Upper lobe of right lung (tissue), 1 donor: ENCODE measurements around the gene TGM1. TPM values are rescaled to one million over a fixed set of nuclear protein-coding genes. Genes with fewer than 3 reads are reported as not detected.

Experiments used
- ATAC-seq: fragments of 200-7000 bp; cut with Tn5 transposase; one replicate; pipeline ENCODE4 v1.9.1; 2020; ENCODE audit warnings: mild to moderate bottlenecking, moderate library complexity
- DNase-seq: peaks from one replicate; pipeline ENCODE4 v3.0.0-alpha.2; 2020
- H3K27ac ChIP-seq: fragments of 200-600 bp; one replicate; pipeline ENCODE4 v1.8.0; 2022
- H3K27me3 ChIP-seq: fragments of 200-600 bp; one replicate; pipeline ENCODE4 v1.8.0; 2022; ENCODE audit warnings: mild to moderate bottlenecking
- H3K36me3 ChIP-seq: fragments of 200-600 bp; one replicate; pipeline ENCODE4 v1.8.0; 2022
- H3K4me1 ChIP-seq: fragments of 200-600 bp; one replicate; pipeline ENCODE4 v1.8.0; 2022
- H3K4me3 ChIP-seq: fragments of 200-600 bp; one replicate; pipeline ENCODE4 v1.8.0; 2022; ENCODE audit warnings: mild to moderate bottlenecking
- H3K9me3 ChIP-seq: fragments of 200-600 bp; one replicate; pipeline ENCODE4 v1.8.0; 2022
- intact Hi-C: fragments of 100-400 bp; cut with DNase I; formaldehyde crosslinking; loops from one replicate; pipeline ENCODE4 v1.11.0; 2022
- total RNA-seq: library from RNA; stranded (reverse); fragmentation: NEBNext Ultra II Directional; extraction: Animal tissue kit (Norgen Biotek cat#: 25700); gene quantifications from one replicate; pipeline ENCODE4 v1.2.1, GENCODE V29; 2021
- TF ChIP-seq, protein P1 (sequence below): fragments of 200-600 bp; IDR thresholded peaks from one replicate; pipeline ENCODE4 v1.8.0; 2022; ENCODE audit warnings: antibody characterized with exemption
- donor health status: DM: no; HTN: yes; CAD: no; lungs with severe emphysema.

The TGM1 gene
- total RNA-seq, 1 donor from 2014 or later: 12.3 TPM

DNA sequence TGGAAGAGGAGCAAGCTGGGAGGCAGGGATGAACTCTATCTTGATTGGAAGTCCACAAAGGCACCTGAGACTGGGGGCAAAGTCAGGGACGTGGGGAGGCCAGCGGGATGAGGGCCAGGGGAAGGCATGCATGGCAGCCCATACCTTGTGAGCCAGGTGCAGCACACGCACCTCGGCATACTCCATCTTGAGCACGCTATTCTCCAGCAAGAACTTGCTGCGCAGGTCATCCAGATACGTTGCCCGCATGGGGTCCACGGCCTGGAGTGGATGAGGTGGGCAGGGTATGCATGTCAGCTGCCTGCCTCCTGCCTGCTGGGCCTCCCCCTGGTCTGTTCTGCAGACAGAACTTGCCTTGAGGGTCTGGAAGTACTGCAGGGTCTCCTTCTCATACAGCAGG lies 4.5 kb upstream of the TGM1 start:
- Histone ChIP-seq H3K27ac (no peak overlapping the region), H3K36me3 (peaks cover 40% of the 10 kb centered on the region), H3K4me3 (no peak overlapping the region), H3K4me1 (peaks cover 13% of the 10 kb centered on the region), H3K9me3 (no peaks in the 10 kb centered on the region), H3K27me3 (no peaks in the 10 kb centered on the region)
- ATAC-seq (no peak), DNase-seq (no peak)
- intact Hi-C loops: no loop called here
- TF ChIP-seq, protein P1, sequence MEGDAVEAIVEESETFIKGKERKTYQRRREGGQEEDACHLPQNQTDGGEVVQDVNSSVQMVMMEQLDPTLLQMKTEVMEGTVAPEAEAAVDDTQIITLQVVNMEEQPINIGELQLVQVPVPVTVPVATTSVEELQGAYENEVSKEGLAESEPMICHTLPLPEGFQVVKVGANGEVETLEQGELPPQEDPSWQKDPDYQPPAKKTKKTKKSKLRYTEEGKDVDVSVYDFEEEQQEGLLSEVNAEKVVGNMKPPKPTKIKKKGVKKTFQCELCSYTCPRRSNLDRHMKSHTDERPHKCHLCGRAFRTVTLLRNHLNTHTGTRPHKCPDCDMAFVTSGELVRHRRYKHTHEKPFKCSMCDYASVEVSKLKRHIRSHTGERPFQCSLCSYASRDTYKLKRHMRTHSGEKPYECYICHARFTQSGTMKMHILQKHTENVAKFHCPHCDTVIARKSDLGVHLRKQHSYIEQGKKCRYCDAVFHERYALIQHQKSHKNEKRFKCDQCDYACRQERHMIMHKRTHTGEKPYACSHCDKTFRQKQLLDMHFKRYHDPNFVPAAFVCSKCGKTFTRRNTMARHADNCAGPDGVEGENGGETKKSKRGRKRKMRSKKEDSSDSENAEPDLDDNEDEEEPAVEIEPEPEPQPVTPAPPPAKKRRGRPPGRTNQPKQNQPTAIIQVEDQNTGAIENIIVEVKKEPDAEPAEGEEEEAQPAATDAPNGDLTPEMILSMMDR: no peak

DNA sequence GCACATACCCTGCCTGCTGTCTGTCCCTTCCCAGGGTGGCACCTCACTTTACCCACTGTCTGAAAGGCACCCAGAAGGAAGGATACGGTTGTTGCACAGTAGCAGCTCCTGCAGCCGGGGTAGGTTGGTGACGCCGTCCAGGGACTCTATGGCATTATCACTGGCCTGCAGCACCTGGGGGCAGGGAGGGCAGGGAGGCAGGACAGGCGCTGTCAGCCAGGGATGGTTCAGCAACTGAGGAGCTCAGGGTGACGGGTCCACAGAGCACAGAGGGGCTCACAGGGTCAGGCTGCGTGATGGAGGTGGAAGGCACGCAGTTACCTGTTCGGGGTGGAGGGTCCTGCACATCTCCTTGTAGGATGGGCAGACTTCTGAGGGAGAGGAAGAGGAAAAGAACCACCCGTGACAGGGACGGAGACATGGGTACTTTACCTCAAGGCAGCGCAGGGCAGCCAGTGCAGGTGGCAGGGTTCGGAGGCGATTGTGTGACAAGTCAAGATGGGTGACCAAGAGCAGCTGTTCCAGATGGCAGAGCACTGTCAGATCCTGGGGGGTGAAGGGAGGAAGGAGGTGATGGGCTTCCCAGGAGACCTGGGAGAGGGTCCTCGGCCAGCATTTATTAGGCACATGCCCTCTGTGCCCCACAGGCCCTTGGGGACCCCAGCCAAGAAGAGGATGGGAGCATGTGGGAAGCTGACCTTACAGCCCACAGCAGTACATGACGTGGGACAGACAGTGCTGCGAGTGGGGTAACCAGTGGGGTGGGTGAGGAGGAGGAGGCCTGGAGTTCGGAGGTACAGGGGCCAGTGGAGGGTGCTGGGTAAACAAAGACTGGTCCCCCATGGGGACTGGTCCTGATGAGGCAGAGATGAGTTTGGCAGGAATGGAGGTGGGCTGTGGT lies 3.6 kb upstream of the TGM1 start:
- intact Hi-C loops: no loop called here
- Histone ChIP-seq H3K9me3 (no peaks in the 10 kb centered on the region), H3K4me3 (no peak overlapping the region), H3K27ac (no peak overlapping the region), H3K4me1 (peaks cover 4% of the 10 kb centered on the region), H3K27me3 (no peaks in the 10 kb centered on the region), H3K36me3 (peaks cover 40% of the 10 kb centered on the region)
- TF ChIP-seq, protein P1: no peak
- DNase-seq: no peak
- ATAC-seq: no peak

DNA sequence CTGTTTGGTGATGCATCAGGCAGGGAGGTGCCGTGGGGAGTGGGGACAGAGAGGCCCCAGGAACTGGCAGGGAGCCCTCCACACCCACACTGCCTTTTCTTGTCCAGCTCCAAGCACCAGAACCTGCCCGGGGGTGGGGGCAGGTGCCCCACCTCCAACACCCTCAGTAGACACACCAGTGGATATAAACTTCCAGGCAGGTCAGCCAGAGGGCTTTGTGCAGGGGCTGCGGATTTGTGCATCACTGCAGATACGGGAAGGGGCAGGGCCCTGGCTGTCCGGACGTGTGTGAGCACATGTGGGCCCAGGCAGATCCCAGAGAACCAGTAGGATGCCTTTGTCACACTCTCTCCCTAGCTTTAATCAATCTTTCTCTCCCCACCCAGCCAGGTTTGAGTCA lies 1.3 kb upstream of the TGM1 start:
- Histone ChIP-seq H3K9me3 (no peaks in the 10 kb centered on the region), H3K27me3 (no peaks in the 10 kb centered on the region), H3K36me3 (peaks cover 35% of the 10 kb centered on the region), H3K4me1 (no peaks in the 10 kb centered on the region), H3K4me3 (no peak overlapping the region), H3K27ac (no peak overlapping the region)
- TF ChIP-seq, protein P1: no peak
- DNase-seq (no peak), ATAC-seq (no peak)
- intact Hi-C loops: no loop called here

DNA sequence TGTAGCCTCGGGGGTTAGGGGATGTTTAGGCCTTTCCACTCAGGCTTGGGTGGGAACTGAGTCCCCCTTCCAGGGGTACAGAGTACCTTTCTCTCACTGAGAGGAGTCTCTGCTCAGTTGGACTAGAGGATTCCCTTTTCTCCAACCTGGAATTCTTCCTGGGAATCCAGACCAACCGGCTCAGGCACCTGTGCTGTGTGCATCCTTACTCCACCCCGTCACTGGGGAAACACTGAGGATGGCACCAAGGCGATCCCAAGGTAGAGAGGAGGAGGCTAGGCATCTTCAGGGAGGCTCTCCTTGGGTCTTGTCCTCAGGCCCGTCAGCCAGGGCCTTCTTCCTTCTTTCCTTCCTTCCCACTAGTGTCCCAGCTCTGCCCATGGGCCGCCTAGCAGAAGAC lies 871 bp upstream of the TGM1 start:
- ATAC-seq (no peak), DNase-seq (no peak)
- peaks cover 4% of the 10 kb centered on the region for H3K4me1 ChIP-seq
- intact Hi-C loops: no loop called here
- no peak overlapping the region for H3K4me3 ChIP-seq
- H3K27me3 ChIP-seq: no peaks in the 10 kb centered on the region
- H3K9me3 ChIP-seq: no peaks in the 10 kb centered on the region
- H3K36me3 ChIP-seq: peaks cover 31% of the 10 kb centered on the region
- no peak overlapping the region for H3K27ac ChIP-seq
- TF ChIP-seq, protein P1: no peak

DNA sequence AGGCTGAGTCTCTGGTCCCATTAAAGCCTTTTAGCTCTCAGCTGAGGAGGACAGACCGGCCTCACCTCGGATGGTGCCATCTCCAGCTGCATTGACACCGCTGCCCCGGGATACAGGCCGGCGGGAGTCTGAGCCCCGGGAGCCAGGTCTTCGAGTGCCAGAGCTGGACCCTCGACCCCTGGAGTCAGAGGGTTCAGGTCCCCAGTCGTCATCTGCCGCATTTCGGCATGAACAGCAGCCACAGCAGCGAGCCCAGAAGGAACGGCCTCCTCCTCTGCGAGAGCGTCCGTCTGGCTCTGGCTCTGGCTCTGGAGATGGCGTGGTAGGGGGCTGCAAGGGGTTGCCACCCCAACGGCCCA lies 1.0 kb downstream of the TGM1 start:
- H3K27ac ChIP-seq: no peak overlapping the region
- ATAC-seq (no peak), DNase-seq (no peak)
- no peak overlapping the region for H3K4me3 ChIP-seq
- H3K9me3 ChIP-seq: no peaks in the 10 kb centered on the region
- intact Hi-C loops: no loop called here
- no peaks in the 10 kb centered on the region for H3K27me3 ChIP-seq
- H3K4me1 ChIP-seq: peaks cover 5% of the 10 kb centered on the region
- TF ChIP-seq, protein P1: no peak
- H3K36me3 ChIP-seq: peaks cover 20% of the 10 kb centered on the region
